Activated CD4-positive, alpha-beta memory T cell treated with anti-CD3 and anti-CD28 coated beads for 36 hours (primary cell): ENCODE results near the gene NBPF20. TPM values are rescaled to one million over a fixed set of nuclear protein-coding genes. Genes with fewer than 3 reads are reported as not detected.
"Not testable (repeated sequence)": the region's sequence is repeated elsewhere in the genome, so short reads cannot be mapped to it uniquely, and the experiment has no call there.

Source experiments
- CTCF ChIA-PET: fragments of 350-600 bp; sonication (Branson Sonifier 250); formaldehyde crosslinking; loops from one replicate; lab custom pipeline; 2021; ENCODE audit warnings: antibody characterized with exemption, inconsistent platforms; lab: Charles Lee
- POLR2A ChIA-PET: fragments of 350-600 bp; sonication (Branson Sonifier 250); formaldehyde crosslinking; loops from one replicate; lab custom pipeline; 2021; ENCODE audit warnings: antibody characterized with exemption; lab: Charles Lee
- DNase-seq: peaks from one replicate; pipeline ENCODE4 v3.0.0-alpha.2; 2020
- H3K27ac Mint-ChIP-seq: one replicate; pipeline ENCODE4 v1.8.0; 2021; ENCODE audit warnings: mixed read lengths
- H3K27me3 Mint-ChIP-seq: one replicate; pipeline ENCODE4 v1.8.0; 2021; ENCODE audit warnings: mixed read lengths
- H3K36me3 Mint-ChIP-seq: one replicate; pipeline ENCODE4 v1.8.0; 2021; ENCODE audit warnings: mixed read lengths
- H3K4me1 Mint-ChIP-seq: one replicate; pipeline ENCODE4 v1.8.0; 2021; ENCODE audit warnings: low read depth, mixed read lengths
- H3K4me3 Mint-ChIP-seq: one replicate; pipeline ENCODE4 v1.8.0; 2021; ENCODE audit warnings: mild to moderate bottlenecking, mixed read lengths
- H3K9me3 Mint-ChIP-seq: one replicate; pipeline ENCODE4 v1.8.0; 2021; ENCODE audit warnings: mixed read lengths
- intact Hi-C: fragments of 100-400 bp; cut with micrococcal nuclease; formaldehyde crosslinking; loops from one replicate; pipeline ENCODE4 v1.15.1; 2023
- total RNA-seq, 2 experiments: library from RNA; stranded (reverse); gene quantifications; one replicate each; pipeline ENCODE4 v1.2.3, GENCODE V29; 2021

The NBPF20 gene
- total RNA-seq, result 1 to 10 TPM; 1.3 to 1.4 TPM

GRCh38 chr1:145425436-145426029, at the start of gene NBPF20:
TSS of gene NBPF20 (minus strand) at chr1:145425603. CDS start at chr1:145405272, 20,331 bp downstream.
- peaks cover 7% of the 10 kb centered on the region for H3K36me3 Mint-ChIP-seq
- DNase-seq, result peak; percentile 82
- peak within 1 kb of the TSS; percentile 97 for H3K4me3 Mint-ChIP-seq
- ChIA-PET CTCF (no interaction called here), POLR2A (interaction anchor here (1.8 kb wide), 1 partner anchor 40 kb away, joined by 5 read pairs; no protein-coding TSS in a partner anchor)
- H3K9me3 Mint-ChIP-seq, result peaks cover 15% of the 10 kb centered on the region
- peaks cover 30% of the 10 kb centered on the region for H3K27me3 Mint-ChIP-seq
- H3K27ac Mint-ChIP-seq, result peak within 1 kb of the TSS; percentile 68
- peaks cover 7% of the 10 kb centered on the region for H3K4me1 Mint-ChIP-seq
- intact Hi-C loops, result no loop called here

GRCh38 chr1:145474837-145475368, 49.5 kb upstream of the NBPF20 start:
- H3K9me3 Mint-ChIP-seq, CTCF ChIA-PET, POLR2A ChIA-PET, DNase-seq, H3K4me1 Mint-ChIP-seq, H3K27me3 Mint-ChIP-seq, H3K36me3 Mint-ChIP-seq, intact Hi-C loops, H3K27ac Mint-ChIP-seq: not testable (repeated sequence)
- peak overlapping the region; percentile 77 for H3K4me3 Mint-ChIP-seq

GRCh38 chr1:145472731-145473130, 47.3 kb upstream of the NBPF20 start:
- H3K9me3 Mint-ChIP-seq, H3K36me3 Mint-ChIP-seq, DNase-seq, H3K4me3 Mint-ChIP-seq, H3K4me1 Mint-ChIP-seq, intact Hi-C loops, CTCF ChIA-PET, H3K27me3 Mint-ChIP-seq, POLR2A ChIA-PET, H3K27ac Mint-ChIP-seq: not testable (repeated sequence)

GRCh38 chr1:145471365-145471764, 46.0 kb upstream of the NBPF20 start:
- H3K36me3 Mint-ChIP-seq, CTCF ChIA-PET, H3K4me3 Mint-ChIP-seq, H3K27me3 Mint-ChIP-seq, DNase-seq, H3K27ac Mint-ChIP-seq, intact Hi-C loops, H3K9me3 Mint-ChIP-seq, POLR2A ChIA-PET, H3K4me1 Mint-ChIP-seq: not testable (repeated sequence)

GRCh38 chr1:145465405-145466144, 40.2 kb upstream of the NBPF20 start:
- ChIA-PET CTCF (interaction anchor here (0.9 kb wide), 1 partner anchor 380 kb away, joined by 3 read pairs; no protein-coding TSS in a partner anchor), POLR2A (interaction anchor here (0.7 to 0.9 kb wide), 6 partner anchors 40 to 913 kb away, joined by 3 to 27 read pairs (median 4); partner anchors contain the start of genes ANKRD34A, NBPF20 and POLR3GL)
- H3K36me3 Mint-ChIP-seq, H3K4me1 Mint-ChIP-seq, intact Hi-C loops, H3K9me3 Mint-ChIP-seq, H3K27me3 Mint-ChIP-seq: not testable (repeated sequence)
- Mint-ChIP-seq H3K27ac (peak overlapping the region; percentile 97), H3K4me3 (peak overlapping the region; percentile 80)
- DNase-seq, result peak; percentile 92

GRCh38 chr1:145464708-145465336, 39.4 kb upstream of the NBPF20 start:
- H3K36me3 Mint-ChIP-seq, DNase-seq, H3K4me1 Mint-ChIP-seq, intact Hi-C loops, H3K27me3 Mint-ChIP-seq, H3K9me3 Mint-ChIP-seq: not testable (repeated sequence)
- ChIA-PET POLR2A (interaction anchor here (0.7 to 0.9 kb wide), 6 partner anchors 39 to 913 kb away, joined by 3 to 27 read pairs (median 4); partner anchors contain the start of genes ANKRD34A, NBPF20 and POLR3GL), CTCF (interaction anchor here (0.9 kb wide), 1 partner anchor 381 kb away, joined by 3 read pairs; no protein-coding TSS in a partner anchor)
- Mint-ChIP-seq H3K4me3 (peak overlapping the region; percentile 80), H3K27ac (peak overlapping the region; percentile 97)

- POLR2A ChIA-PET, CTCF ChIA-PET, intact Hi-C loops, H3K9me3 Mint-ChIP-seq, H3K4me1 Mint-ChIP-seq, H3K27ac Mint-ChIP-seq, H3K4me3 Mint-ChIP-seq, DNase-seq, H3K36me3 Mint-ChIP-seq, H3K27me3 Mint-ChIP-seq: not testable (repeated sequence)
Observed at GRCh38 chr1:145464017-145464416, 38.6 kb upstream of the NBPF20 start.

- H3K4me3 Mint-ChIP-seq, CTCF ChIA-PET, intact Hi-C loops, DNase-seq, POLR2A ChIA-PET, H3K36me3 Mint-ChIP-seq, H3K27ac Mint-ChIP-seq, H3K4me1 Mint-ChIP-seq, H3K9me3 Mint-ChIP-seq: not testable (repeated sequence)
- peaks cover 11% of the 10 kb centered on the region for H3K27me3 Mint-ChIP-seq
Observed at GRCh38 chr1:145460684-145461083, 35.3 kb upstream of the NBPF20 start.

GRCh38 chr1:145460048-145460447, 34.6 kb upstream of the NBPF20 start:
- H3K36me3 Mint-ChIP-seq, H3K4me3 Mint-ChIP-seq, H3K9me3 Mint-ChIP-seq, DNase-seq, POLR2A ChIA-PET, H3K27ac Mint-ChIP-seq, H3K4me1 Mint-ChIP-seq, CTCF ChIA-PET, intact Hi-C loops: not testable (repeated sequence)
- peaks cover 11% of the 10 kb centered on the region for H3K27me3 Mint-ChIP-seq

- peaks cover 12% of the 10 kb centered on the region for H3K27me3 Mint-ChIP-seq
- H3K4me1 Mint-ChIP-seq, POLR2A ChIA-PET, H3K9me3 Mint-ChIP-seq, CTCF ChIA-PET, H3K4me3 Mint-ChIP-seq, DNase-seq, intact Hi-C loops, H3K36me3 Mint-ChIP-seq, H3K27ac Mint-ChIP-seq: not testable (repeated sequence)
Observed at GRCh38 chr1:145459591-145459990, 34.2 kb upstream of the NBPF20 start.

- H3K27me3 Mint-ChIP-seq, result peaks cover 13% of the 10 kb centered on the region
- H3K4me3 Mint-ChIP-seq, intact Hi-C loops: not testable (repeated sequence)
Observed at GRCh38 chr1:145459063-145459462, 33.7 kb upstream of the NBPF20 start.

GRCh38 chr1:145454824-145455177, 29.4 kb upstream of the NBPF20 start:
- DNase-seq, H3K4me3 Mint-ChIP-seq, CTCF ChIA-PET, H3K27ac Mint-ChIP-seq, POLR2A ChIA-PET, H3K9me3 Mint-ChIP-seq, H3K4me1 Mint-ChIP-seq, H3K36me3 Mint-ChIP-seq, intact Hi-C loops: not testable (repeated sequence)
- peaks cover 18% of the 10 kb centered on the region for H3K27me3 Mint-ChIP-seq

More at GRCh38 chr1:145459063-145459462, 33.7 kb upstream of the NBPF20 start:
- POLR2A ChIA-PET, H3K27ac Mint-ChIP-seq, H3K4me1 Mint-ChIP-seq, H3K36me3 Mint-ChIP-seq, CTCF ChIA-PET, H3K9me3 Mint-ChIP-seq, DNase-seq: not testable (repeated sequence)
